Natural killer cell (primary cell): ENCODE results near the gene SPATA31D1. TPM values are rescaled to one million over a fixed set of nuclear protein-coding genes. Genes with fewer than 3 reads are reported as not detected.

Source experiments
- ATAC-seq, 3 donors: fragments of 150-1000 bp in 2 of 3; fragments of 200-7000 bp in 1 of 3; cut with Tn5 transposase; 1 replicate in 1 of 3; 2 replicates in 2 of 3; pipeline ENCODE4 v1.10.0; 2021; ENCODE audit warnings: mild to moderate bottlenecking in 2 of 3, moderate library complexity in 2 of 3
- DNase-seq, 2 donors: peaks; one replicate each; pipeline versions ENCODE4 v3.0.0 to v3.0.0-alpha.2; 2013 to 2021; ENCODE audit warnings: mixed read lengths in 1 of 2
- H3K27ac ChIP-seq: one replicate; pipeline ENCODE4 v1.5.1; 2013; ENCODE audit warnings: mild to moderate bottlenecking, low read length
- H3K27me3 ChIP-seq: one replicate; pipeline ENCODE4 v1.6.1; 2013; ENCODE audit warnings: low read length; ENCODE audit not compliant: control insufficient read depth, insufficient read depth
- H3K36me3 ChIP-seq: one replicate; pipeline ENCODE4 v1.6.1; 2013; ENCODE audit warnings: low read length; ENCODE audit not compliant: control insufficient read depth, insufficient read depth
- H3K4me1 ChIP-seq: one replicate; pipeline ENCODE4 v1.6.1; 2013; ENCODE audit warnings: low read length; ENCODE audit not compliant: control insufficient read depth, insufficient read depth
- H3K4me3 ChIP-seq: one replicate; pipeline ENCODE4 v1.5.1; 2013; ENCODE audit warnings: low read length
- H3K9me3 ChIP-seq: one replicate; pipeline ENCODE4 v1.6.1; 2013; ENCODE audit warnings: low read length; ENCODE audit not compliant: control insufficient read depth, insufficient read depth
- H3K27ac Mint-ChIP-seq, 2 donors: one replicate each; pipeline ENCODE4 v1.8.0; 2022; ENCODE audit warnings: mild to moderate bottlenecking in 2 of 2, mixed read lengths in 2 of 2, moderate library complexity in 1 of 2
- H3K27me3 Mint-ChIP-seq, 2 donors: one replicate each; pipeline ENCODE4 v1.8.0; 2022; ENCODE audit warnings: low read depth in 2 of 2, mixed read lengths in 2 of 2
- H3K36me3 Mint-ChIP-seq: one replicate; pipeline ENCODE4 v1.8.0; 2022; ENCODE audit warnings: mixed read lengths
- H3K4me1 Mint-ChIP-seq, 2 donors: one replicate each; pipeline ENCODE4 v1.8.0; 2022; ENCODE audit warnings: mixed read lengths in 2 of 2
- H3K4me3 Mint-ChIP-seq: one replicate; pipeline ENCODE4 v1.8.0; 2022; ENCODE audit warnings: mild to moderate bottlenecking, moderate library complexity, mixed read lengths
- H3K9me3 Mint-ChIP-seq, 2 donors: one replicate each; pipeline ENCODE4 v1.8.0; 2022; ENCODE audit warnings: mixed read lengths in 2 of 2
- CTCF ChIP-seq: fragments of 200-600 bp; IDR thresholded peaks from one replicate; pipeline ENCODE4 v1.8.0; 2022; ENCODE audit warnings: antibody characterized with exemption
- WGBS: methylation state at CpG from one replicate; pipeline ENCODE4 v1.1.7; 2013; ENCODE audit warnings: missing lambda C conversion rate; ENCODE audit not compliant: insufficient coverage; 5-methylcytosine and 5-hydroxymethylcytosine counted together
- intact Hi-C: fragments of 100-400 bp; cut with micrococcal nuclease; formaldehyde crosslinking; loops from one replicate; pipeline ENCODE4 v1.14.2; 2022
- total RNA-seq, 4 donors: library from RNA; stranded (reverse); fragments of 120-200 nt in 1 of 4; gene quantifications; one replicate each; pipeline versions ENCODE4 v1.2.3 to v1.2.4, GENCODE V29; 2013 to 2022

SPATA31D1 gene
- total RNA-seq, 3 donors from 2014 or later (not counting 1 experiment from before 2014, with no cell fraction given): not detected

DNA sequence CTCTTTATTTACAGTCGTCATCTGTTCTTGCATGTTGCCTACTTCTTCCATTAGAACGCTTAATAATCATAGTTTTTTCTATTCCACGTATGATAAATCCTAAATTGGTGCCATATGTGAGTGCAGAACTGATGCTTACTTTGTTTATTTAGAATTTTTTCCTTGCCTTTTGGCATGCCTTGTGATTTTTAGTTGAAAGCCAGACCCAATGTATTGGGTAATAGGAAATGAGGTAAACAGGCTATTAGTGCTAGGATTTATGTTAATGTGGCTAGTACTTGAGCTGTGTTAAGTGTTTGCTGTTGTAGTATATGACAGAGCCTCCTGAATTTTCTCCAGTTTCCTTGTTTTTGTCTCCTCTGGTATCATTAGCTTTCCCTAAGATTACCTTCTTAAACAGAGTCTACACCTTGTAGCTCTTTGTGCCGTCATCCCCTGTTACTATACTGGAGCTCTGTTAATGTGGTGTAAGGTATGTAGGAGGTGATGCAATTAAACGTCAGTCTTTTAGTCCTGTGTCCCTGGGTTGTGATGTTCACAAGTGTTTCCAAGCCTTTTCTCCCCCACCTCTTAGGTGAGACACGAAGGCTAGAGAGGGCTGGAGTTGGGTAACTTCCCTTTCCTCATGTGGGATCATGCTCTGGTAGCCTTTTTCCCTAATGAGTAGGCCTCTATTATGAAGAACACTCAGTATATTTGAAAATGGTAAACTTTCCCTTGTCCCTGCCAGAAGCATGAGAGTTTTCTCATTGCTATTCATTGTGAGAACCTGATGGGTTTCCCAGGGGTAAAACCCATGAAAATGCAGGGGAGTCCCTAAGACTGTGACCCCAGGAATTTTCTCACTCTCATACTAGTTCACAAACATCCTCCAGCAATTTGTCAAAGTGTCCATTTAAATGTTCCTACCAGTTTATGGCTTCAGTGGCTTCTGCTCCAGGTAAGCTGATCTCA is 24.1 kb upstream of the SPATA31D1 start:
- Histone ChIP-seq H3K9me3 (no peaks in the 10 kb centered on the region), H3K4me1 (no peaks in the 10 kb centered on the region), H3K27ac (no peak overlapping the region), H3K4me3 (no peak overlapping the region), H3K27me3 (no peaks in the 10 kb centered on the region), H3K36me3 (no peaks in the 10 kb centered on the region)
- no peak for TF ChIP-seq CTCF
- WGBS: 90% methylated on average over 2 of the region's 6 CpGs
- no peaks in the 10 kb centered on the region for H3K27me3 Mint-ChIP-seq
- no peaks in the 10 kb centered on the region for H3K4me1 Mint-ChIP-seq
- no peak overlapping the region for H3K4me3 Mint-ChIP-seq
- intact Hi-C loops: no loop called here
- no peak overlapping the region for H3K27ac Mint-ChIP-seq
- no peaks in the 10 kb centered on the region for H3K36me3 Mint-ChIP-seq
- DNase-seq (no peak), ATAC-seq (no peak)
- H3K9me3 Mint-ChIP-seq: no peaks in the 10 kb centered on the region

DNA sequence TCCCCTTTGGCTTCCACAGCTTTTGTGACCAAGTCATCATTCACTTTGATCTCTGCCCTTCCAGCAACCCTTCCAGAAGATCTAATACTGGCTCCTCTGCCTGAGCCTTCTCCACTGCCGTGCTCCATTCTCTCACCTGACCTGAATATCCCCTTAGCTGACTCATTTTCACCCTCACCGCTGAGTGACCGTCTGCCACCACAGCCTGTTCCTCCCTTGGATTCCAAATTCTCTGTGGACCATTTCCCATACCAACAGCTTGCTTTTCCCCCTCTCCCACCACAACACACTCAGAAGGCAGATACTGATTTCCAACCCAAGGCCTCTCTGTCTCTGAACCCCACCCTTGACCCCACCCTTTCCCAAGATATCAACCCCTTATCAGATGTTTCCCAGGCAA is 20.5 kb upstream of the SPATA31D1 start:
- 91% methylated on average over 3 of the region's 3 CpGs for WGBS
- Histone ChIP-seq H3K27ac (no peak overlapping the region), H3K9me3 (no peaks in the 10 kb centered on the region), H3K27me3 (no peaks in the 10 kb centered on the region), H3K4me1 (no peaks in the 10 kb centered on the region), H3K4me3 (no peak overlapping the region), H3K36me3 (no peaks in the 10 kb centered on the region)
- DNase-seq (no peak), ATAC-seq (no peak)
- Mint-ChIP-seq H3K4me3 (no peak overlapping the region), H3K36me3 (no peaks in the 10 kb centered on the region), H3K27me3 (peaks cover 0 to 3% of the 10 kb centered on the region in 2 donors), H3K27ac (no peak overlapping the region), H3K9me3 (no peaks in the 10 kb centered on the region), H3K4me1 (no peaks in the 10 kb centered on the region)
- TF ChIP-seq CTCF: no peak
- intact Hi-C loops: no loop called here

DNA sequence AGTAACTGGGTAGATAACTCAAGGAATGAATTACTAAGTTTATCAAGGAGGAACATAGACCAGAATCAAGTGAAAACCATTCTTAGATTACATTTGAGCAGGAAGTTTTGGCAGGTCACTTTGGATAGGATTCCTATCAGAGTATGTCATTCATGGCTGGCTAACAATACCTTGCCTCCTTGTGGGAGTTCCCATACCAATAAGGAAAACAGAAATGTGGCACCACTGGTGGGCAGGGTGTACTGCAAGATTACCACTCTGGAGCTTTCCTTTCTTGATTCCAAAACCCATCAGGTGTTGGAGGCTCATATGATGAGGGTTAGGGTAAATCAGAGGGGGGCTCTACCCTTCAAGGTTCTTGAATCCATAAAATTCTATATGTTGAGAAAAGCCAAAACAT is 18.6 kb upstream of the SPATA31D1 start:
- H3K27ac ChIP-seq: no peak overlapping the region
- H3K4me1 ChIP-seq: no peaks in the 10 kb centered on the region
- H3K27ac Mint-ChIP-seq: no peak overlapping the region
- H3K9me3 Mint-ChIP-seq: peaks cover 0 to 3% of the 10 kb centered on the region in 2 donors
- no peak for DNase-seq
- H3K4me3 ChIP-seq: no peak overlapping the region
- no peak for ATAC-seq
- H3K27me3 Mint-ChIP-seq: peaks cover 0 to 3% of the 10 kb centered on the region in 2 donors
- H3K9me3 ChIP-seq: no peaks in the 10 kb centered on the region
- no peaks in the 10 kb centered on the region for H3K27me3 ChIP-seq
- H3K36me3 Mint-ChIP-seq: no peaks in the 10 kb centered on the region
- no peaks in the 10 kb centered on the region for H3K36me3 ChIP-seq
- H3K4me3 Mint-ChIP-seq: no peak overlapping the region
- TF ChIP-seq CTCF: no peak
- intact Hi-C loops: no loop called here
- no peaks in the 10 kb centered on the region for H3K4me1 Mint-ChIP-seq

- no peaks in the 10 kb centered on the region for H3K36me3 Mint-ChIP-seq
- no peaks in the 10 kb centered on the region for H3K4me1 ChIP-seq
- peaks cover 0 to 3% of the 10 kb centered on the region in 2 donors for H3K9me3 Mint-ChIP-seq
- no peak for DNase-seq
- H3K4me1 Mint-ChIP-seq: no peaks in the 10 kb centered on the region
- peaks cover 0 to 3% of the 10 kb centered on the region in 2 donors for H3K27me3 Mint-ChIP-seq
- H3K4me3 ChIP-seq: no peak overlapping the region
- H3K4me3 Mint-ChIP-seq: no peak overlapping the region
- ATAC-seq: no peak
- TF ChIP-seq CTCF: no peak
- H3K36me3 ChIP-seq: no peaks in the 10 kb centered on the region
- H3K27me3 ChIP-seq: no peaks in the 10 kb centered on the region
- intact Hi-C loops: no loop called here
- no peaks in the 10 kb centered on the region for H3K9me3 ChIP-seq
- no peak overlapping the region for H3K27ac ChIP-seq
- no peak overlapping the region for H3K27ac Mint-ChIP-seq
These were observed 16.8 kb upstream of the SPATA31D1 start for GRCh38 chr9:81971727-81972126.
